Stimulated activated CD4-positive, alpha-beta T cell treated with anti-CD3 and anti-CD28 coated beads, Interleukin-12 subunit alpha, Interleukin-12 subunit beta, amount 100 ng/mL, for 4 hours (primary cell): ENCODE results near the gene RPS6KA2.

Experiments used
- DNase-seq: peaks from one replicate; pipeline ENCODE4 v3.0.0-alpha.2; 2020

RPS6KA2 gene

DNA sequence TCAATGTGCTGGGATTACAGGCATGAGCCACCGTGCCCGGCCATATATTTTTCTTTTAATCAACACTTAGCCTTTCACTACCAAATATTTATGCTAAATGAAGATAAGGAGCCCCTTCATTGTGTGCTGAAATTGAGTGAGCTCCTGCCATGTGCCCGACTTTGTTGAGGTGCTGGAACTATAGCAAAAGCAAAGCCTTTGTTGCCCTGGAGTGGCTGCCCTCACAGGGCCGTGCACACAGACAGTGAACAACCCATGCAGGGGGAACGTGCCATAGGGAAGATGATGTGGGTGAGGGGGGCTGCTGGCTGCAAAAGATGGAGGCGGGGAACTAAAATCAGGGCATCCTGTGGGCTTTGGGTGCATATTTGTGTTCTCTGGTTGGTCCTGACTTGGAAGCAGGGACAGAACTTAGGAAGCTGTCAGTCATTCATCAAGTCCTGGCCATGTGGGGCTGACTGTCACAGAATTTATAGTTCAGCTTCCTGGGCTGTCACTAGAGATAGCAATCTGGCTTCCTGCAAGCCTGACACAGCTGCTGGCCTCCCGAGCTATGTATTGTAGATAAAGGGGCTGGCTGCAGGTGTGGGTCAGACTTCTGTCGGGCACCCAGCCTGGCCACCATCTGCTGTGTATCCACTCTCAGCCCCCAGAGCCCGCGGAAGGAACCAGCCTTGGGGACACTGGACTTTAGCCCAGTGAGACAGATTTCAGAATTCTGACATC, 187.5 kb downstream of the RPS6KA2 start:
- no peak for DNase-seq

DNA sequence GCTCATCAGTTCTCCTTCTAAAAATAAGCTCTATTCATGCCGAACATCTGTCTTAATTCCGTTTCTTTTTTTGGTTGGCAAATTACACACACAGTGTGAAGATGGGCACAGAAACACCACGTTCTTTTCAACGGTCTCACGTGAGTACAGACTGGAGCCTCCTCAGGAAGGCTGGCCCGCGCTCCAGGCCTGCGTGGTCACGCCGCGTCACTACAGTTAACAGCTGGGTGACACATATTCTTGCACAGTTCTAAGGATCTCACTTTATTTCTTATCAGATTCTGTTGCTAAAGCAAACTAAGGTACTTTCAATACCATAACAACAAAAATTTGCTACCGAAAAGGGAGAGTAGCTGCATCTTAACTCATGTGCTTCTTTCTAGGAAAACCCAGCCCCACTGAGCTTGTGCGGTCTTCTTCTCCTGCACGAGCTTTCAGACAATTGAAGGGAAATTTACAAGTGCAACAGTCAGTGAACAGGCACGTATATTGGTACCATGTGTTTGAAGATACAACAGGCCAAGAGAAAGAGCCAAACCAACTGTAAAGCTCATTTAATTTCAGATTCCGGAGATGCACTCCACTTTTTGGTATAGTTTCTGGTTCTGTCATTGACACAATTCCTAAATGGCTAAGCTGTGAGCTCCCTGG, 188.7 kb downstream of the RPS6KA2 start:
- DNase-seq, result no peak

DNA sequence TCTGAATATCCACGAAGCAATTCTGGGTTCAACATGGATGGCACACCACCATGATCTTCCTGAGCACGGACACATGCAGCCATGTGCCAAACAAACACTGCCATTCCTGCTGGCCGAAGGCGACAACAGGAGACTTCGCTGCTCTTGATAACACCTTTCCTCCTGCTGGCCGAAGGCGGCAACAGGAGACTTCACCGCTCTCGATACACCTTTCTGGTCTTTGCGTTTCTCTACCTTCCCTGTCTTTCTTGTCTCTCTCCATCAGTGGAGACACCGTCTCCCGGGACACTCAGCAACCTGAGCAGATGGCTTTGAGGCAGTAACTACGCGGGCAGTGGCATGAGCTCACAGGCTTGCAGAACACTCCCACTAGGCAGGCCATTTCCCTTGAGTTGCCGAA, 189.4 kb downstream of the RPS6KA2 start:
- DNase-seq, result no peak

DNA sequence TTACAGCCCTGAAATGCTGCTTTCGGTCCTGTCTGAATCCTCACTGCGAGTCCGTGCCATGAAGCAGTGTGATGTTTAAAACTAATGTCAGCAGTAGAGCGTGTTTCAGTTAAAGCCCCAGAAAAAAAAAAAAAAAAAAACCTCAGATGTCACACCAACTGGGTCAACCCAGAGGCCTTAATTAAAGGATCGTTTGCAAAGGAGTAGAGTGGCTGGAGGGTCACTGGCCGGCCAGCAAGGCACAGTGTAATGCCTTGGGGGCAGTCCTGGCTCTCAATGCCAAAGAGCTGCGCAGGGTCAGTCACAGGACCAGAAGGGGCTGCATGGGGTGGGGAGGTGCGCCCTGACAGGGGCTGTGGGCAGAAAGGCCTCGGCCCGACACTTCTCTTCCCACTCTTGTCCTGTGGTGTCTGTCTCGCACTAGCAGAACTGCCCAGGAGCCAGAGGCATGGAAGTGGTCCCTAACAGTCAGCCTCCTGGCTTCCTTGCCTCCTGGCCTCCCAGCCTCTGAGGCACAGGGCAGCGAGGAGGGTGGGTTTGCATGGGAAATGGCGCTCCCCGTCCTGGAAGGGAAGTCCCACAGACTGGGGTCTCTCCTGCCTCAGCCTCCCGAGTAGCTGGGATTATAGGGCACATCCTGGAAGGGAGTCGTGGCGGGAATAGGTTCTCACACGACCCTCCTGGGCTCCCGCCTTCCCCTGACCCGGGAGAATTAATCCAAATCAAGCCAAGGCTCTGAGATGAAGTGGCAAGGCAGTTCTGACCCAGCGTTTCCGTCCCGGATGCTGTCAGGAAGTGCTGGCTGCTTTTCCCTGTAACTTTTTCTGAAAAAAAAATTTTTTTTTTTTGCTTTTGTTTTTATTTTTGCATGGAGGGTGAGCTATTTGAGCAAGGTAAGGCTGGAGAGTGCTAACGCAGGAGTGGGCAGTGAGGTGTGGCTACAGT, 190.6 kb downstream of the RPS6KA2 start:
- DNase-seq, result no peak

DNA sequence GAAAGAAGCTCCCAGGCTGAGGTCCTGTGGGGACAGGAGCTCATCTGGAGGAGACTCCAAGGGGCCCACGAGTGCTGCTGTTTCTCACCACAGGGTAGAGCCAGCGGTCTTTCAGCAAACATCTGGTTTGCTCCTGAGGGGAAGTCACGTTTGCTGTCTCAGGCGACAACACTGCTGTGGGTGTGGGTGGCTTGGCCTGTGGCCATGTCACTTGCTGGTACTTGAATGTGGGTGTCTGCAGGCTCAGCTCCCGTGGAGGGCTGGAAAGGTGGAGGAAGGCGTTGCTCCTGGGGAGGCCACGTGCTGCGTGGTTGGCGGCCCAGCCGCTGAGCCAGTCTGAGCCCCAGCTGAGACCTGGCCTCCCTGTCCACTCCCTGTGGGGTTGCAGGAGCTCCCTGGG, 191.5 kb downstream of the RPS6KA2 start:
- DNase-seq, result no peak

DNA sequence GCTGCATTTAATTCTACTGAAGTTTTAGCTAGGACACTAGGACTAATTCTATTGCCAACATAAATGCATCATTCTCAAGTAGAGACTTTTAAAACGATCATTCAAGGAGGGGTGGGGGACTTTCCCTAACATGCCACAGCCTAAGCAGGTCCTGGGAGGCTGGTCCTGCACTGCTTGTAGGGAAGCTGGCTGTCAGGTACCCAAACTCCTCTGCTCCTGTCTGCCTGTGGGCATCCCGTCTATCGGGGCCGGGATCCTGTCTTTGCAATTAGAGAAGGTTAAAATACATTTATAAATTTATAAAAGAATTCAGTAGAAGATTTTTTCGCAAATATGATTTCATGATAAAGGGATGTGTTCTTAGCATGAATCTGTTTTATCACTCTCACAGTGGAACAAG, 192.7 kb downstream of the RPS6KA2 start:
- DNase-seq, result no peak

DNA sequence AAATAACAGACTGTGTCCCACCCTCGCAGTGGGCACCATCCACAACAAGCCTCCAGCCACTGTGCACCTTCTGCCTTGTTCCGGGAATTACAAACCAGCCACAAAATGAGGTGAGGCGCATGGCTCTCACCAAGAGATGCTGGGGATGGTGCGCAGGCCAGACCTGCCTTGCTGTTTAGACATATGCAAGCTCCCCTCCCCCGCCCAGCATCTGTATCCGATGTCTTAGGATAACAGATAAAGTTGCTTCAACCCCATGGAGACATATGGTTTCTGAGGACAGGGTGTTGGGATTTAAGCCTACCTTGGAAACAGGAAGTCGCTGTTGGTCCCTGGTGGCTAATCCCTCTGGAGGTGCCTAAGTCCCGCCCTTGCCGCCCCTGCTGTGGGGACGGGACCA, 194.0 kb downstream of the RPS6KA2 start:
- no peak for DNase-seq

DNA sequence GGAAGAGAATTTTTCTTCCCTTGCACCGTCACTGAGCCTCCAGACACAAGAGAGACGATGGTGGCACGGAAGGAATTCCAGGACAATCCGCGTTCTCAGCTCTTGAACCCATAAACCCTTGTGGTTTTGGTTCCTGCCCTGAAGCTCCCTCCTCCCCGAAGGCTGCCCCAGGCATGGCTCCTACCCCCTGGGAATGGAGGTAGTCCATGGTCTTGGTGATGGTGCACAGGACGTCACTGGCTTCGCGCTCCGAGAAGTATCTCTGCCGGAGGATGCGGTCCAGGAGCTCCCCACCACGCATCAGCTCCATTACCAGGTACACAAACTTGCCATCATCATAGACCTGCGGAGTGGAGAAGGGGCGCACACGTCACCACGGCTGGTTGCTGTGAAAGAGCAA, 196.8 kb downstream of the RPS6KA2 start:
- no peak for DNase-seq

DNA sequence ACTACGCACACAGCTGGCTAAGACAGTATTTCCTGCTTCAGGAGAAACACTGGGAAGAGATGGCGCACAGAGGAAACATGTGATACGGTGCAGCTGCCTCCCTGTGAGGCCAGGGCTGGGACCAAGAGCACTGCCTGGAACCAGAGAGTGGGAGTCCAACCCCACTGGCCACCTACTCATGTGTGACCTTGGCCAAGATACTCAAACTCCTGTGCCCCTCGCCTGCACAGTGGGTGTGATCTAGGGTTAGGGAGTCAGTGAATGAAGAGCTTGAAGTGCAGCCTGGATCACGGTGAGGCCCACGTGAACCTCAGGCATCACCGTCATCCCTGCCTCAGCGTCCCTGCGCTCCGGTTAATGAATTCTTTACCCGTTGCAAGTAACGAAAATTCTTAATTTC, 202.6 kb downstream of the RPS6KA2 start:
- DNase-seq, result no peak

DNA sequence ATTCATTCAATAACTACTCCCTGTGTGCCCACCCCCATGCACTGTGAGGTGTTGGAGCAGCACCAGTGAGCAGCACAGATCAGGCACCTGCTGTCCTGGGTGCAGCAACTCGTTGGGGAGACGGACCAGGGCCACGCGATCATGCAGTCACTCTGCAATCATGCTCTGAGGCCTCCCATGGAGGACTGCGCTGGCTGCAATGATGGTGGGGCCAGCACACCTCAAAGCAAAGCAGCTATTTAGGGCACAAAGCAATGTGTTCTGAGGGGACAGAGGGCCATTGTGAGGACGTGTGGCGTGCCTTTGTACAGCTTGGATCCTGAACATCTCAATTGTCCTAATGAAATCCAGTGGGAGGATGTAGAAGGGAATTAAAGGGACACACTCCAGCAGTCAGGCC, 203.3 kb downstream of the RPS6KA2 start:
- DNase-seq, result no peak

DNA sequence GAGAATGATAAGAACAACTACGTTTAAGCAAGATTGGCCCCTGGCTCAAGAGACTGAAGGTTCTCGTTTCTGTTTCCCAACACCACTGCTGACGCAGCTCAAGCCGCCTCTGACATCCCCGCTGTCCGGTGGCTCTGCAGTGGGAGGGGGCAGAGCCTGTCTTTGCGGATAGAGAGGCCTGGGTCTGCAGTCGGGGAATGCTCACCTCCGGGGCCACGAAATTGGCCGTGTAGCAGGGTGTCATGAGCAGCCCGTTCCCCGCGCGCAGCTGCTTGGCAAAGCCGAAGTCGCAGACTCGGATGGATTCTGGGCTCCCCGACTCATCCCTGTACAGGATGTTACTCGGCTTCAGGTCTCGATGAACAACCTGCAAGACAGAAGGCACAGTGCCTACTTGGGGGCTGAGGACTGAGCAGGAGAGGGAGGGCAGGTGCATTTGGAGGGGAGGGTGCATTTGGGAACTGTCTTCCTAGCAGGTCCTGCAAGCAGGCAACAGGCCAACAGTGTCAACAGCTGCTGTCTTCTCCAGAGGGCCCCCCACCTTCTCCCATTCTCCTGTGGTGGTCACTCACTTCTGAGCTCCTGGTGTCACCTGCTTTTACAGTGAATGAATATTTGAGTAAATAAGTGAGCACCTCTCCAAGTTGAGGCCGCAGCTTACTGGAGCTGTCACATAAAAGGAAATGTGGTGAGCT, 203.9 kb downstream of the RPS6KA2 start:
- DNase-seq, result no peak

DNA sequence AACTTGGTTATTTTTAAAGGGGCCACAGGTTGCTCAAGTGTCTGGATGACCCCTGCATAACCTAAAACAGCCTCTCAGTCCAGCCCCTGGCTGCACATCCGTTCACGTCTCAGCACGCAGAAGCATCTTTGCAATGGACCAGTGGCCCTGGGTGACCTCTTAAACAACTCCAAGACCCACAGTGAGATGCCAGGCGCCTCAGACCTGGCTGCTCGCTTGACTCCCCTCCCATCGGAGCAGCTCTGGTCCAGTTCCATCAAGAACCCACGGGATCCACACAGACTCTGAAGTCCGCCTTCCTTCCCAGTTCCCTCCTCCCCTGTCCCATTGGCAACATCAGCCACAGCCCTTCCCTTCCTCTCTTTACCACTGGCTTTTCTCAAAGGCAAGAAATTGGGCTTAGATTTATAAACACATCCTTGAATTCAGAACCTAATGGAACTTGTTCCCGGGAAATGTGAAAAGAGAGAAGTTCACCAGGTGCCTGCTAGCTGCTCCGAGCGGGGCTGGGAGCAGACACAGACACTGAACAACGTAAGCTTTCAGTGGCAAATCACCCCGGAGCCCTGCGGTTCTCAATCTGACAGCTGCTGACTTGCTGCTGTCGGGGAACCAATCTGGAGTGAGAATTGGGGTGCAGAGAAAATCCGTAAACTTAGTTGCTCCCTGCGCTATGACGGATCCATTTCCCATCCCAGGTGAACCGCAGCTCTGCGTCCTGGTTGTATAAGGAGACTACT, 204.7 kb downstream of the RPS6KA2 start:
- DNase-seq, result no peak

DNA sequence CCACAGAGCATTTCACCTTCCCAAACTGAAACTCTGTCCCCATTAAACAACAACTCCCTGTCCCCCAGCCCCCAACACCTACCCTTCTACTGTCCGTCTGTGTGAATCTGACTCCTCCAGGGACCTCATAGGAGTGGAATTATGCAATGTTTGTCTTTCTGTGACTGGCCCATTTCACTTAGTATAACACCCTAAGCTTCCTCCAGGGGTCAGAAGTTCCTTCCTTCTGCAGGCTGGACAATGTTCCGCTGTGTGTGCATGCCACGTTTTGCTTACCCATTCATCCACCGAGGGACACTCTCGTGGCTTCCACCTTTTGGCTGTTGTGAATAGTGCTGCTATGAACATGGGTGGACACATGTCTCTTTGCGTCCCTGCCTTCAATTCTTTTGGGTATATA, 206.7 kb downstream of the RPS6KA2 start:
- DNase-seq, result no peak

DNA sequence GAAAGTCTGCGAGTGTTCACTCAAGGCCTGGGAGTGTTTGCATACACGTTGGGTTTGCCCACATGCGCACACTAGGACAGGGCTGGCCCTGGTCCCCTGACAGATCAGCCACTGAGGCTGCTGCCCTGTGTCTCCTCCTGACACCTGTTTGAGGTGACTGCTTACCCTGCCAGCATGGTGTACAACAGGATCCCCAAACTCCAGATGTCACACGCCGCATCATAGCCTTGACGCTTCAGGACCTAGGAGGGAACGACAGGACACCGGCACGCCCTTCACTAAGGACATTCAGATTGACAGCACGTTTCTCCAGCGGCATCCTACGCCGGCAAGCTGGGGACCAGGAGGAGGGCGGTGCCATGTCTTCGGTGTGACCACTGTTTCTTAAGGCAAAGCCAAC, 207.3 kb downstream of the RPS6KA2 start:
- no peak for DNase-seq

DNA sequence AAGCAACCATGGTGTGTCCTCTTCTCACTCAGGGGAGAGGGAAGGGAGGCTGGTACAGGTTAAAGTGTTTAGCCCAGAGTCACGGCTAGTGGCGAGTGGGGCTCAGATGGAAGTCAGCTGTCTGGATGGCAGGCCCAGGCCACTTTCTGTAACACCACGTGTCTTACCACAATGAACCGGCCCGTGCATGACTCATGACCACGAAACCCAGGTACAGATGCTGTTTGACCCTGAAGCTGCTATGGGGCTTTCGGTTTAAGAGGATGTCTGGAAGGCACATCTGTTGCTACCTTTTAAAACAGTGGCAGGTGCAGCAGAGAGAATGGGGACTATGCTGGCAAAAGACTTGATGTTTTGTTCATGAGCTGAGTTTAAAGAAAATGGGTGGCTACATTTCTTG, 207.8 kb downstream of the RPS6KA2 start:
- DNase-seq, result peak; percentile 24

DNA sequence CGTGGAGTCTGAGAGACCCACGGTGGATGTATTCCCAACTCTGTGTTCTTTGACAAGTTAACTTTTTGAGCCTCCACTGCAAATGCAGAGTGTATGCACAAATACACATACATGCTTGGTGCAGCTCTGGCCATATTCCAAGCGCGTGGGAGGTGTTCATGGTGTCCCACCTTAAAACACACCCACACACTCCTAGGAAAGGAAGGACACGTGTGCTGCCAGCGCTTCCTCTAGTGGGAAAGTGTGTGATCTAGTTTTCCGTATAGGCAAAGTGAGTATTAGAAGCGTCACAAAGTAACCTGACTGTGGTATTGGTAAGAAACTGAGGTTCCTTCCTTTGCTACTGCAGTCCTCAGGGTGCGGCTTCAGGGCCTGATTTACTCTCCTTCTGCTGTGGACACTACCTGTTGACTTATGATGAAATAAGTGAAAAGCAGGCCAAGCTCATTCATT, 208.3 kb downstream of the RPS6KA2 start:
- no peak for DNase-seq

DNA sequence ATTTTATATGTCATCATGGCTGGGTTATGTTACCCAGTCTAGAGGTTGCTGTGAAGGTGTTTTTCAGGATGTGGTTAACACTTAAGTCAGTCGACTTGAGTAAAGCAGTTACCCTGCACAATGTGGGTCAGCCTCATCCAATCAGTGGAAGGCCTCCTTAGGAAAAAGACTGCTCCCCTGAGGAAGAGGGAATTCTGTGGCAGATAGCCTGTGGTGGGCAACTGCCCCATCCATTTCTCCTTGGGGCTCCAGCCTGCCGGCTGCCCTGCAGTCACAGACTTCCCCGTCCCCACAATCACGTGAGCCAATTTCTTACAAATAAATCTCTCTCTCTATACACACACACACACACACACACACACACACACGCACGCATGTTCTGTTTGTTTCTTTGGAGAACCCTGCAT, 209.8 kb downstream of the RPS6KA2 start:
- DNase-seq, result no peak

DNA sequence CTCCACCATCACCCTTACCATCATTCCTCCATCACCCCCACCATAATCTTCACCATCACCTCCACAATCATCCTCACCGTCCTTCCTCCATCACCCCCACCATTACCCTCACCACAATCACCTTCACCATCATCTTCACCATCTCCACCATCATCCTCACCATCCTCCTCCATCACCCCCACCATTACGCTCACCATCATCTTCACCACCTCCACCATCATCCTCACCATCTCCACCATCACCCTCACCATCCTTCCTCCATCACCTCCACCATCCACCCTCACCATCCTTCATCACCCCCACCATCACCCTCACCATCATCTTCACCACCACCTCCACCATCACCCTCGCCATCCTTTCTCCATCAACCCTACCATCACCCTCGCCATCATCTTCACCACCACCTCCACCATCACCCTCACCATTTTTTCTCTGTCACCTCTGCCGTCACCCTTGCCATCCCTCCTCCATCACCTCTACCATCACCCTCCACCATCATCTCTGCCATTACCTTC, 211.2 kb downstream of the RPS6KA2 start:
- no peak for DNase-seq

DNA sequence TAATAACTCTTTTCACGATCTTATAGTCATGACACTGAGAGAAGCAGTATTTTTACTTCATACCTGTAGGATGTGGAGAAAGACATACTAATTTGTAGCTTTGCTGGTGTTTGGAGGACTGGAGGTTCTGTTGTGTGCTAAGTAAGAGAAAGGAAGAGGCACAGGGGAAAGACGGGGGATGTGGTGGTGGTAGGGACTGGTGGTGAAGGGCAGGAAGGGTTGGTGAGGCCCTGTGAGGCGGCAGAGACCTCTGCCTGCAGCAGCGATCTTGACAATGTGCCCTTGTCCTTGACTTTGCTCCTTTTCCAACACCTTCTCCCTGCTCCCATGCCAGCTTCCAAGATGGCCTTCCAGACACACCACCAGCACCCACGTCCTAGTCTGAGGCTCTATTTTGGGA, 211.7 kb downstream of the RPS6KA2 start:
- no peak for DNase-seq

DNA sequence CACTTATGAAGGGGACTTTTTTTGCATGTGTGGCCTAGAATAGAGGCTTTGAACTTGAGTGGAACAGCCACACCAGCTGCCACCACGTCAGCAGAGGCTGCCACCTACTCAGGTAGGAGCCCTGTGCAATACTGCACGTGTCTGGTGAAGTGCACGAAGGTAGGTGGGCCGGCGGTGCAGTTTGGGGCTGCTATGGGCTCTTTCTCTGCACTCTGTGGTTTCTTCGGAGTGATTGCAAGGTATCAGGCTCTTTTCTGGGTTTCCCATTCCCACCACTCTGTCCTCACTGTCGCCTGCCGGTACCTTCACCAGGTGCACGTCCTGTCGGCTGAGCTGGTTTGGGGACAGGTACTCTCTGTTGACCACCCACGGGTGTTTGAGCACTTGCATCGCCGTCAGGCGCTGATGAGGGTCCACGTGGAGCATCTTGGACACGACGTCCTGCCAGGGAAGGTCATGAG, 213.5 kb downstream of the RPS6KA2 start:
- DNase-seq, result no peak

DNA sequence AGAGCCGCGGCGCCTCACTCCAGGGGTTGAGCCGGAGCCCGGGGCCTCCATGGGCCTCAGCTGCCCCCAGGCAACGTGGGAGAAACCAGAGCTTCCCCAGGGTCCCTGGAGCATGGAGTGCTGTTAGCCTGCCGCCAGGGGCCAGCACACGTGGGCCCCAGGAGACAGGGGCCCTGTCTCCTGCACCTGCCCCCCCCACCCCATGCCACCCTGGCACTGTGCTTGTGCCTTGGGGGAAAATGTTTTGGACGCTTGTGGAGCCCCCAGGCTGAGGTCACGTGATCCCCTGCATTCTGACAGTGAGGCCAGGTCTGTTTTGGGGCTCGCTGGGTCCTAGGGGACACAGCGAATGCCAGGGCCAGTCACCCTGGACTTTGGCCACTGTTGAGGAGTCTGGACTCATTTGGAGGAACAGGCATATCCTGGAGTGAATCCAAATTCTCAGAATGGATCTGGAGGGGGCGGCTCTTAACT, 214.1 kb downstream of the RPS6KA2 start:
- no peak for DNase-seq
